GM18873 (cell line): ENCODE measurements around the gene WFS1.

Source experiments
- ATAC-seq: cut with Tn5 transposase; IDR thresholded peaks from one replicate; pipeline ENCODE4 v1.9.1; 2021; ENCODE audit warnings: mild to moderate bottlenecking, moderate library complexity, moderate number of reproducible peaks; ENCODE audit not compliant: unreplicated experiment, low FRiP score

Gene WFS1

GRCh38 chr4:6277935-6278800 lies 8.5 kb downstream of the WFS1 start:
- no peak for ATAC-seq

GRCh38 chr4:6278801-6279197 lies 9.1 kb downstream of the WFS1 start:
- peak; percentile 93 for ATAC-seq

GRCh38 chr4:6279582-6280289 lies 10.1 kb downstream of the WFS1 start:
- ATAC-seq = no peak

GRCh38 chr4:6280365-6280996 lies 10.8 kb downstream of the WFS1 start:
- ATAC-seq = no peak

- no peak for ATAC-seq
Measured at GRCh38 chr4:6281436-6282313, 12.0 kb downstream of the WFS1 start.

- no peak for ATAC-seq
Measured at GRCh38 chr4:6282314-6282771, 12.7 kb downstream of the WFS1 start.

- ATAC-seq = no peak
Measured at GRCh38 chr4:6283282-6283681, 13.6 kb downstream of the WFS1 start.

- ATAC-seq = no peak
Measured at GRCh38 chr4:6287017-6287788, 17.6 kb downstream of the WFS1 start.

GRCh38 chr4:6288342-6288741 lies 18.7 kb downstream of the WFS1 start:
- ATAC-seq = no peak

- ATAC-seq = no peak
Measured at GRCh38 chr4:6288871-6289270, 19.2 kb downstream of the WFS1 start.

GRCh38 chr4:6290256-6290655 lies 20.6 kb downstream of the WFS1 start:
- no peak for ATAC-seq

GRCh38 chr4:6290769-6291547 lies 21.3 kb downstream of the WFS1 start:
- ATAC-seq = no peak

GRCh38 chr4:6291784-6292297 lies 22.2 kb downstream of the WFS1 start:
- no peak for ATAC-seq

GRCh38 chr4:6292376-6293096 lies 22.9 kb downstream of the WFS1 start:
- ATAC-seq = no peak

GRCh38 chr4:6293097-6293445 lies 23.4 kb downstream of the WFS1 start:
- no peak for ATAC-seq

GRCh38 chr4:6293661-6294060 lies 24.0 kb downstream of the WFS1 start:
- no peak for ATAC-seq

GRCh38 chr4:6294705-6295421 lies 25.2 kb downstream of the WFS1 start:
- no peak for ATAC-seq
